ENCODE measurements around the gene PTGR3. TPM values are rescaled to one million over a fixed set of nuclear protein-coding genes. Genes with fewer than 3 reads are reported as not detected.

Gene PTGR3
- total RNA-seq, 1 experiment from 2014 or later: 13.8 TPM

- no peak for TF ChIP-seq FOXP4 (CRISPR knock-in tag; IDR thresholded peaks at IDR 0.05)
- no peak for TF ChIP-seq ZNF425 (CRISPR knock-in tag; conservative IDR thresholded peaks at IDR 0.05)
- no peak for TF ChIP-seq FOXP1 (CRISPR knock-in tag; IDR thresholded peaks at IDR 0.05; ENCODE audit: borderline replicate concordance)
- no peak for TF ChIP-seq GTF2I (CRISPR knock-in tag; conservative IDR thresholded peaks at IDR 0.05)
- TF ChIP-seq ATF1 (CRISPR knock-in tag; IDR thresholded peaks at IDR 0.05): no peak
- no peak for TF ChIP-seq FOXJ3 (CRISPR knock-in tag; IDR thresholded peaks at IDR 0.05; ENCODE audit: borderline replicate concordance)
- no peak for TF ChIP-seq SMAD4 (CRISPR knock-in tag; IDR thresholded peaks at IDR 0.05)
- no peak for TF ChIP-seq AR (CRISPR knock-in tag; IDR thresholded peaks at IDR 0.05)
- no peak for TF ChIP-seq SOX15 (CRISPR knock-in tag; IDR thresholded peaks at IDR 0.05)
- no peak for TF ChIP-seq NR1H2 (CRISPR knock-in tag; IDR thresholded peaks at IDR 0.05)
Measured at GRCh38 chr18:75161256-75162028, 47.5 kb downstream of the PTGR3 start (continued).

- Mint-ChIP-seq H3K27ac (no peak overlapping the region), H3K4me1 (peaks cover 16% of the 10 kb centered on the region), H3K4me3 (no peak overlapping the region), H3K9me3 (no peaks in the 10 kb centered on the region), H3K36me3 (no peaks in the 10 kb centered on the region), H3K27me3 (ENCODE audit: low read depth) (no peaks in the 10 kb centered on the region)
- DNase-seq (ENCODE audit: low spot score) (peak; percentile 41), ATAC-seq (peak; percentile 87)
- CTCF ChIA-PET: no interaction called here
- POLR2A ChIA-PET: no interaction called here
- TF ChIP-seq JAZF1 (CRISPR knock-in tag; IDR thresholded peaks at IDR 0.05) (no peak), ZNF263 (CRISPR knock-in tag; IDR thresholded peaks at IDR 0.05; ENCODE audit: low read depth) (no peak), E2F1 (CRISPR knock-in tag; IDR thresholded peaks at IDR 0.05) (no peak), ERG (CRISPR knock-in tag; IDR thresholded peaks at IDR 0.05) (no peak), ATF3 (CRISPR knock-in tag; conservative IDR thresholded peaks at IDR 0.05) (no peak), ZNF281 (CRISPR knock-in tag; IDR thresholded peaks at IDR 0.05) (no peak), SMAD4 (CRISPR knock-in tag; IDR thresholded peaks at IDR 0.05) (no peak), ZNF317 (CRISPR knock-in tag; IDR thresholded peaks at IDR 0.05; ENCODE audit: borderline replicate concordance, low read depth) (no peak), NFATC4 (CRISPR knock-in tag; IDR thresholded peaks at IDR 0.05) (no peak), FOXP1 (CRISPR knock-in tag; IDR thresholded peaks at IDR 0.05; ENCODE audit: borderline replicate concordance) (no peak), ATF2 (CRISPR knock-in tag; IDR thresholded peaks at IDR 0.05; ENCODE audit: borderline replicate concordance, low read depth) (no peak), ATF1 (CRISPR knock-in tag; IDR thresholded peaks at IDR 0.05) (no peak), MAX (CRISPR knock-in tag; IDR thresholded peaks at IDR 0.05) (no peak)
Measured at GRCh38 chr18:75160364-75160763, 48.6 kb downstream of the PTGR3 start.

All from WTC11 (cell line).